ENCODE measurements around the gene SPATA16. TPM values are rescaled to one million over a fixed set of nuclear protein-coding genes. Genes with fewer than 3 reads are reported as not detected.

The SPATA16 gene
- total and polyA plus RNA-seq, 2 donors (not counting 3 experiments of a cell fraction or from before 2014, with no cell fraction given): not detected

DNA sequence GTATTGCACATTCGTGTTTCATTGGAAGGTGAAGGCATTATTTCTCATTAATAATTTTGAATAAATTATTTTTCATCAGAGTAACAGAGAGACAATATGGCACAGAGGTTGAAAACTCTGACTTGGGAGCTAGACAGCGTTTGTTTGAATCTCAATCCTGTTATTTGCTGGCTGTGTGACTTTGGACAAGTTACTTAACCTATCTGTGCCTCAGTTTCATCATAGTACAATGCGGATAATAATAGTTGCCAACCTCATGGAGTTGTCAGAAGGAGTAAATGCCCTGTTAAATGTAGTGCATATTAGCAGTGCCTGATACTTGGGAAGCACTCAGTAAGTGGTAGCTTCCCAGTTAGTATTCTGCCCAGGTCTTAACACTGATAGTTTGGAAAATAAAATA is 151.7 kb downstream of the SPATA16 start:
- no peak for DNase-seq (ENCODE audit: low read depth, low spot score)
- H3K27ac ChIP-seq (ENCODE audit: insufficient read depth, low read depth, low read length): no peak overlapping the region
- intact Hi-C loops (cut with micrococcal nuclease): no loop called here

More for the DNA sequence above, 151.7 kb downstream of the SPATA16 start:
- no peak for FAIRE-seq
- no TSS peak for BruUV-seq (replicated peaks)
- no peak overlapping the region for H3K4me2 ChIP-seq (ENCODE audit: insufficient read depth, low read length)
- ChIA-PET CTCF (interaction anchor here (1.0 to 1.2 kb wide), 2 partner anchors 9 to 25 kb away, joined by 3 read pairs; no protein-coding TSS in a partner anchor), POLR2A (no interaction called here)
- H3K79me2 ChIP-seq (ENCODE audit: control insufficient read depth, insufficient read depth, low read length): no peaks in the 10 kb centered on the region
- H4K20me1 ChIP-seq (replicated peaks; ENCODE audit: control insufficient read depth, extremely low read depth, insufficient read depth, low read length): no peaks in the 10 kb centered on the region
- dilution Hi-C loops (cut with MboI; ENCODE audit: extremely low pct_ligation_motif_present, low sequenced_read_pairs): no loop called here
- H3K36me3 ChIP-seq (ENCODE audit: control insufficient read depth in 2 of 2, extremely low read depth in 1 of 2, insufficient read depth in 2 of 2, low read length in 2 of 2): no peaks in the 10 kb centered on the region
- H3K27me3 ChIP-seq (ENCODE audit: control insufficient read depth in 2 of 2, insufficient read depth in 2 of 2, low read length in 2 of 2): no peaks in the 10 kb centered on the region
- no peak overlapping the region for H3K4me3 ChIP-seq (replicated peaks in 1 of 3; ENCODE audit: insufficient read depth in 1 of 3, low read depth in 1 of 3, low read length in 3 of 3)
- H3K9me1 ChIP-seq (replicated peaks; ENCODE audit: control insufficient read depth, extremely low read depth, insufficient read depth, low read length): no peaks in the 10 kb centered on the region
- H3K4me1 ChIP-seq (ENCODE audit: control insufficient read depth, extremely low read depth, insufficient read depth, low read length): no peaks in the 10 kb centered on the region
- no peak overlapping the region for H3K9ac ChIP-seq (replicated peaks; ENCODE audit: extremely low read depth, insufficient read depth, low read length)
- H3K9me3 ChIP-seq (replicated peaks; ENCODE audit: control insufficient read depth, insufficient read depth, low read length): no peaks in the 10 kb centered on the region
- no peak overlapping the region for H2AFZ ChIP-seq (ENCODE audit: low read depth, low read length)
- TF ChIP-seq POLR2AphosphoS5 (IDR thresholded peaks at IDR 0.05; ENCODE audit: insufficient read depth, low read depth, low read length) (no peak), FOS (IDR thresholded peaks at IDR 0.05; ENCODE audit: borderline replicate concordance, insufficient read depth, low read length) (no peak), JUN (IDR thresholded peaks at IDR 0.05; ENCODE audit: borderline replicate concordance, insufficient read depth, insufficient read length, low read depth) (no peak), MYC (IDR thresholded peaks at IDR 0.05; ENCODE audit: low read depth, low read length) (no peak), EZH2 (IDR thresholded peaks at IDR 0.05; ENCODE audit: borderline replicate concordance, low read depth, low read length, severe bottlenecking) (no peak), GATA2 (IDR thresholded peaks at IDR 0.05; ENCODE audit: insufficient read depth, insufficient read length, low read depth, low read length) (no peak), POLR2A (IDR thresholded peaks at IDR 0.05; ENCODE audit: low read depth, low read length) (no peak)
- TF ChIP-seq, protein P1, sequence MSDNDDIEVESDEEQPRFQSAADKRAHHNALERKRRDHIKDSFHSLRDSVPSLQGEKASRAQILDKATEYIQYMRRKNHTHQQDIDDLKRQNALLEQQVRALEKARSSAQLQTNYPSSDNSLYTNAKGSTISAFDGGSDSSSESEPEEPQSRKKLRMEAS (IDR thresholded peaks at IDR 0.05; ENCODE audit: insufficient read depth, insufficient read length): no peak
- TF ChIP-seq, protein P2, sequence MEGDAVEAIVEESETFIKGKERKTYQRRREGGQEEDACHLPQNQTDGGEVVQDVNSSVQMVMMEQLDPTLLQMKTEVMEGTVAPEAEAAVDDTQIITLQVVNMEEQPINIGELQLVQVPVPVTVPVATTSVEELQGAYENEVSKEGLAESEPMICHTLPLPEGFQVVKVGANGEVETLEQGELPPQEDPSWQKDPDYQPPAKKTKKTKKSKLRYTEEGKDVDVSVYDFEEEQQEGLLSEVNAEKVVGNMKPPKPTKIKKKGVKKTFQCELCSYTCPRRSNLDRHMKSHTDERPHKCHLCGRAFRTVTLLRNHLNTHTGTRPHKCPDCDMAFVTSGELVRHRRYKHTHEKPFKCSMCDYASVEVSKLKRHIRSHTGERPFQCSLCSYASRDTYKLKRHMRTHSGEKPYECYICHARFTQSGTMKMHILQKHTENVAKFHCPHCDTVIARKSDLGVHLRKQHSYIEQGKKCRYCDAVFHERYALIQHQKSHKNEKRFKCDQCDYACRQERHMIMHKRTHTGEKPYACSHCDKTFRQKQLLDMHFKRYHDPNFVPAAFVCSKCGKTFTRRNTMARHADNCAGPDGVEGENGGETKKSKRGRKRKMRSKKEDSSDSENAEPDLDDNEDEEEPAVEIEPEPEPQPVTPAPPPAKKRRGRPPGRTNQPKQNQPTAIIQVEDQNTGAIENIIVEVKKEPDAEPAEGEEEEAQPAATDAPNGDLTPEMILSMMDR (IDR thresholded peaks at IDR 0.05; ENCODE audit: extremely low read depth in 1 of 2, insufficient read depth in 1 of 2, low read depth in 1 of 2, low read length in 2 of 2): no peak
